ENCODE data around the gene SEC23IP.
"Not testable (repeated sequence)": the region's sequence is repeated elsewhere in the genome, so short reads cannot be mapped to it uniquely, and the experiment has no call there.

Gene SEC23IP

GRCh38 chr10:119878524-119878923 is 14.0 kb upstream of the SEC23IP start:
- H3K36me3 ChIP-seq (ENCODE audit: control insufficient read depth, insufficient read depth, low read length): no peaks in the 10 kb centered on the region
- H3K9ac ChIP-seq: no peak overlapping the region
- no peak overlapping the region for H3K4me3 ChIP-seq (ENCODE audit: low read depth, low read length)
- no peak overlapping the region for H3K27ac ChIP-seq
- H2AFZ ChIP-seq: peak overlapping the region; percentile 52
- TF ChIP-seq CTCF (IDR thresholded peaks at IDR 0.05): no peak
- no peaks in the 10 kb centered on the region for H3K27me3 ChIP-seq (ENCODE audit: control insufficient read depth, insufficient read depth, low read length)
- H3K4me2 ChIP-seq (ENCODE audit: low read length): no peak overlapping the region
- no peaks in the 10 kb centered on the region for H3K9me3 ChIP-seq (ENCODE audit: control insufficient read depth, low read length)
- H3K4me1 ChIP-seq: peaks cover 15% of the 10 kb centered on the region
- no peaks in the 10 kb centered on the region for H3K79me2 ChIP-seq

GRCh38 chr10:119883901-119884611 is 8.5 kb upstream of the SEC23IP start:
- not testable (repeated sequence) for H3K27ac ChIP-seq; H3K36me3 ChIP-seq (ENCODE audit: control insufficient read depth, insufficient read depth, low read length); H3K9me3 ChIP-seq (ENCODE audit: control insufficient read depth, low read length); H3K79me2 ChIP-seq; H3K27me3 ChIP-seq (ENCODE audit: control insufficient read depth, insufficient read depth, low read length); H3K4me2 ChIP-seq (ENCODE audit: low read length); H2AFZ ChIP-seq; H3K4me3 ChIP-seq (ENCODE audit: low read depth, low read length); H3K9ac ChIP-seq
- peaks cover 14% of the 10 kb centered on the region for H3K4me1 ChIP-seq

GRCh38 chr10:119886070-119886469 is 6.5 kb upstream of the SEC23IP start:
- not testable (repeated sequence) for H3K4me1 ChIP-seq; H3K27me3 ChIP-seq (ENCODE audit: control insufficient read depth, insufficient read depth, low read length); H3K9me3 ChIP-seq (ENCODE audit: control insufficient read depth, low read length); H3K4me3 ChIP-seq (ENCODE audit: low read depth, low read length); H2AFZ ChIP-seq; H3K27ac ChIP-seq; H3K9ac ChIP-seq; H3K4me2 ChIP-seq (ENCODE audit: low read length); H3K79me2 ChIP-seq; H3K36me3 ChIP-seq (ENCODE audit: control insufficient read depth, insufficient read depth, low read length)

GRCh38 chr10:119888715-119889114 is 3.8 kb upstream of the SEC23IP start:
- H3K9ac ChIP-seq; H3K4me3 ChIP-seq (ENCODE audit: low read depth, low read length); H3K4me1 ChIP-seq; H3K36me3 ChIP-seq (ENCODE audit: control insufficient read depth, insufficient read depth, low read length); H3K9me3 ChIP-seq (ENCODE audit: control insufficient read depth, low read length); H3K4me2 ChIP-seq (ENCODE audit: low read length); H3K27ac ChIP-seq; H3K27me3 ChIP-seq (ENCODE audit: control insufficient read depth, insufficient read depth, low read length); H2AFZ ChIP-seq: not testable (repeated sequence)
- peaks cover 14% of the 10 kb centered on the region for H3K79me2 ChIP-seq

GRCh38 chr10:119889201-119889600 is 3.3 kb upstream of the SEC23IP start:
- H3K4me1 ChIP-seq; H3K9ac ChIP-seq; H3K9me3 ChIP-seq (ENCODE audit: control insufficient read depth, low read length); H3K4me2 ChIP-seq (ENCODE audit: low read length); H3K36me3 ChIP-seq (ENCODE audit: control insufficient read depth, insufficient read depth, low read length); H3K27me3 ChIP-seq (ENCODE audit: control insufficient read depth, insufficient read depth, low read length); H2AFZ ChIP-seq; H3K27ac ChIP-seq; H3K4me3 ChIP-seq (ENCODE audit: low read depth, low read length): not testable (repeated sequence)
- H3K79me2 ChIP-seq: peaks cover 19% of the 10 kb centered on the region

GRCh38 chr10:119890307-119890706 is 2.2 kb upstream of the SEC23IP start:
- H3K9ac ChIP-seq; H3K4me2 ChIP-seq (ENCODE audit: low read length); H3K9me3 ChIP-seq (ENCODE audit: control insufficient read depth, low read length); H3K4me3 ChIP-seq (ENCODE audit: low read depth, low read length); H3K27ac ChIP-seq; H3K36me3 ChIP-seq (ENCODE audit: control insufficient read depth, insufficient read depth, low read length); H3K27me3 ChIP-seq (ENCODE audit: control insufficient read depth, insufficient read depth, low read length); H2AFZ ChIP-seq: not testable (repeated sequence)
- Histone ChIP-seq H3K4me1 (peaks cover 10% of the 10 kb centered on the region), H3K79me2 (peaks cover 19% of the 10 kb centered on the region)

GRCh38 chr10:119891849-119892187 is 712 bp upstream of the SEC23IP start:
- not testable (repeated sequence) for H3K9me3 ChIP-seq (ENCODE audit: control insufficient read depth, low read length); H3K27me3 ChIP-seq (ENCODE audit: control insufficient read depth, insufficient read depth, low read length); H3K4me1 ChIP-seq; H3K36me3 ChIP-seq (ENCODE audit: control insufficient read depth, insufficient read depth, low read length); H3K9ac ChIP-seq
- Histone ChIP-seq H3K4me2 (ENCODE audit: low read length) (peak overlapping the region; percentile 66), H2AFZ (peak overlapping the region; percentile 94), H3K4me3 (ENCODE audit: low read depth, low read length) (peak overlapping the region; percentile 89), H3K27ac (peak overlapping the region; percentile 85), H3K79me2 (peaks cover 19% of the 10 kb centered on the region)
